Fibroblast of lung (primary cell): ENCODE data around the gene LDLRAD4.

Source experiments
- CTCF ChIP-seq, 2 donors: IDR thresholded peaks in 1 of 2; conservative IDR thresholded peaks in 1 of 2; 1 replicate in 1 of 2; 2 replicates in 1 of 2; pipeline ENCODE4 v1.5.1; 2011 to 2012; ENCODE audit warnings: low read length in 2 of 2, control low read depth in 1 of 2, inconsistent platforms in 1 of 2, low read depth in 1 of 2, mild to moderate bottlenecking in 1 of 2
- EZH2 ChIP-seq: IDR thresholded peaks from 2 replicates; pipeline ENCODE4 v1.5.1; 2012; ENCODE audit warnings: low read length, control low read depth, mild to moderate bottlenecking; ENCODE audit errors: missing control alignments

GRCh38 chr18:13300796-13301195 lies 82.2 kb downstream of the LDLRAD4 start:
- TF ChIP-seq CTCF (conservative IDR thresholded peaks at IDR 0.05 in 1 of 2, IDR thresholded peaks at IDR 0.05 in 1 of 2; ENCODE audit: low read depth in 1 of 2, low read length in 2 of 2) (no peak), EZH2 (no peak)
